ENCODE data around the gene IL12RB1. TPM values are rescaled to one million over a fixed set of nuclear protein-coding genes. Genes with fewer than 3 reads are reported as not detected.

The IL12RB1 gene
- total RNA-seq, 4 donors from 2014 or later = 0.93 to 1.1 TPM; not detected in 2

- peak in 1 of 2 donors; percentile 9 for DNase-seq
- no peaks in the 10 kb centered on the region for H3K9me3 ChIP-seq
- intact Hi-C loops (cut with DNase I) = no loop called here
- no peaks in the 10 kb centered on the region for H3K36me3 ChIP-seq
- H3K27ac ChIP-seq = peak overlapping the region in 1 of 3 donors; percentile 18
- H3K4me3 ChIP-seq (replicated peaks in 1 of 3) = no peak overlapping the region
- no peaks in the 10 kb centered on the region for H3K27me3 ChIP-seq
- H3K4me1 ChIP-seq = peaks cover 20 to 45% of the 10 kb centered on the region in 2 donors
- TF ChIP-seq POLR2A (IDR thresholded peaks at IDR 0.05) = no peak
- 69 to 73% methylated on average over 9 of the region's 9 CpGs for WGBS, 2 donors
Observed at GRCh38 chr19:18053576-18054219, 33.0 kb downstream of the IL12RB1 start.

GRCh38 chr19:18051887-18052286, 34.8 kb downstream of the IL12RB1 start:
- intact Hi-C loops (cut with DNase I) = no loop called here

GRCh38 chr19:18049385-18049784, 37.3 kb downstream of the IL12RB1 start:
- WGBS, 2 donors = 37 to 48% methylated on average over 9 to 10 of the region's 10 CpGs
- Histone ChIP-seq H3K4me3 (replicated peaks in 1 of 3) (no peak overlapping the region), H3K9me3 (no peaks in the 10 kb centered on the region), H3K36me3 (no peaks in the 10 kb centered on the region), H3K27ac (peak overlapping the region; percentile 76 to 80 (median 79)), H3K4me1 (peaks cover 17 to 45% of the 10 kb centered on the region in 2 donors), H3K27me3 (no peaks in the 10 kb centered on the region)
- TF ChIP-seq CTCF (IDR thresholded peaks at IDR 0.05) (no peak), POLR2A (IDR thresholded peaks at IDR 0.05) (peak in 1 of 2 donors; percentile 34)
- peak; percentile 71 to 95 for DNase-seq
- intact Hi-C loops (cut with DNase I) = no loop called here

More at GRCh38 chr19:18051887-18052286, 34.8 kb downstream of the IL12RB1 start:
- Histone ChIP-seq H3K27me3 (no peaks in the 10 kb centered on the region), H3K4me1 (peaks cover 14 to 32% of the 10 kb centered on the region in 2 donors), H3K9me3 (no peaks in the 10 kb centered on the region), H3K4me3 (replicated peaks in 1 of 3) (no peak overlapping the region), H3K27ac (peak overlapping the region; percentile 41 to 59 (median 47)), H3K36me3 (no peaks in the 10 kb centered on the region)
- TF ChIP-seq CTCF (IDR thresholded peaks at IDR 0.05) (no peak), POLR2A (IDR thresholded peaks at IDR 0.05) (no peak)
- WGBS, 2 donors = 27 to 28% methylated on average over 4 to 24 of the region's 31 CpGs
- peak; percentile 33 to 60 for DNase-seq

GRCh38 chr19:18046059-18046718, 40.5 kb downstream of the IL12RB1 start:
- Histone ChIP-seq H3K27me3 (no peaks in the 10 kb centered on the region), H3K36me3 (no peaks in the 10 kb centered on the region), H3K9me3 (no peaks in the 10 kb centered on the region), H3K27ac (peak overlapping the region in 2 of 3 donors; percentile 28 to 51), H3K4me3 (replicated peaks in 1 of 3) (no peak overlapping the region), H3K4me1 (peaks cover 10 to 36% of the 10 kb centered on the region in 2 donors)
- 72 to 76% methylated on average over 14 of the region's 14 CpGs for WGBS, 2 donors
- no peak for TF ChIP-seq POLR2A (IDR thresholded peaks at IDR 0.05)
- TF ChIP-seq CTCF (IDR thresholded peaks at IDR 0.05) = no peak
- peak in 1 of 2 donors; percentile 29 for DNase-seq
- intact Hi-C loops (cut with DNase I) = no loop called here

GRCh38 chr19:18045307-18046050, 41.3 kb downstream of the IL12RB1 start:
- Histone ChIP-seq H3K4me1 (peaks cover 5 to 29% of the 10 kb centered on the region in 2 donors), H3K27ac (peak overlapping the region; percentile 44 to 56 (median 51)), H3K36me3 (no peaks in the 10 kb centered on the region), H3K9me3 (no peaks in the 10 kb centered on the region), H3K27me3 (no peaks in the 10 kb centered on the region), H3K4me3 (replicated peaks in 1 of 3) (peak overlapping the region in 1 of 3 donors; percentile 22)
- WGBS, 2 donors = 87 to 89% methylated on average over 7 of the region's 7 CpGs
- no peak for DNase-seq
- intact Hi-C loops (cut with DNase I) = no loop called here
- no peak for TF ChIP-seq CTCF (IDR thresholded peaks at IDR 0.05)
- TF ChIP-seq POLR2A (IDR thresholded peaks at IDR 0.05) = no peak

All from thyroid gland (tissue), 4 donors.